Measurements from ENCODE around the gene EEFSEC.

Gene EEFSEC

DNA sequence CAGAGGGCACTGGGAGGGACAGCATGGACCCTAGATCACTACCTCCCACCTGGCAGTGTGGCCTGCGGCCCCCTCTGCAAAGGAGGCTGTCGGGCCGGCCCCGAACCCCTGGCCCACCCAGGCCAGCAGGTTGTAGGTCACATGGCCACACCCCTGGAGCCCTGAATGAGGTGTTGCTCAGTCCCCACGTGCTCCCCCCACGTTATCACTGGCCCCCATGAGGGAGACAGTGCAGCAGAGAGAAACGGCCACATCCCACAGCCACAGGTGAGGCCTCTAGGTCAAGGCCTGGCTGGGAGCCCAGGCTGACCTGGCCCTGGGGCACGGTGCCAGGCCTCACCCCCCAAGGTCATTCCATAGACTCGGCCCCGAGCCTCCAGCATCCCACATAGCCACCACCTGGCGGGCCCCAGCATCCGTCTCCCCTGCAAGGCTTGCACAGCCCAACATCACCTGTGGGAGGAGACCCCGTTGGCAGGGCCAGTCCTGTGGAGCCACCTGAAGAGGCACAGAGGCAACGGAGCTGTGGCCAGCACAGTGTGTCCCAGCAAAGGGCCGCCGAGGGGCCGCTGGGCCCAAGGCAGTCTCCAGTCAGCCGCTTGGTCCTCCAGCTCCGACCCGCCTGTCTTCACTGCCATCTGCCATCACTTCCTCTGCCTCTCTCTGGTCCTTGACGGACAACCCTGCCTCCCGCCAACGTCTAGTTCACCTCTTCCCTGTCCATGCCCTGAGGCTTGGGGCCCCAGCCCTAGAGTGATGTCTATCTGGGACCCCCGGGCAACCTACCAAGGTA is 260.3 kb downstream of the EEFSEC start:
- DNase-seq (ENCODE audit: low read depth) = no peak

DNA sequence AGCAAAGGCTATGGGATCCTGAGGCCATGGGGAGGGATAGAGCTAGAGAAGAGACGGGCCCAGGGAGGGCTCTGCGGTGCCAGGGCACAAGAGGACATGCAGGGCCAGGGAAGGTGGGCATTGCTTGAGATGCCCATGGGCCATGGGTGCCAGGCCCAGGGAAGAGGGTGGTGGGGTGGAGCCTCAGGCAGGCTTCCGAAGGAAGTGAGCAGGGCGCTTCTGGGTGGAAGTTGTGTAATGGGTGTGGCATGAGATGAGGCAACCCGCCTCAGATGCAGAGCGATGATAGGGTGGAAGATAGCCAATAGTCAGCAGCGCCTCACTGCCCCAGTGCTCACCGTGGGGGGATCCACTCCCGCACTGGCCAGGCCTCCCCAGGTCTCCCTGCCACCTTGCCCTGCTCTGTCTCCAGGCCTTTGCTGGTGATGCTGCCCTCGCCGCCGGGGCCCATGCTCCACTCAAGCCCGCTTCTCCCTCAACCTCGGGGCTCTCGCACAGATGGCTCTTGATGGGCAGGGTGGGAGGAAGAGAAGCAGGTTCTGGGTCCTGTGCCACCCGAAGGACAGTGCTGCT is 262.0 kb downstream of the EEFSEC start:
- DNase-seq (ENCODE audit: low read depth) = no peak

DNA sequence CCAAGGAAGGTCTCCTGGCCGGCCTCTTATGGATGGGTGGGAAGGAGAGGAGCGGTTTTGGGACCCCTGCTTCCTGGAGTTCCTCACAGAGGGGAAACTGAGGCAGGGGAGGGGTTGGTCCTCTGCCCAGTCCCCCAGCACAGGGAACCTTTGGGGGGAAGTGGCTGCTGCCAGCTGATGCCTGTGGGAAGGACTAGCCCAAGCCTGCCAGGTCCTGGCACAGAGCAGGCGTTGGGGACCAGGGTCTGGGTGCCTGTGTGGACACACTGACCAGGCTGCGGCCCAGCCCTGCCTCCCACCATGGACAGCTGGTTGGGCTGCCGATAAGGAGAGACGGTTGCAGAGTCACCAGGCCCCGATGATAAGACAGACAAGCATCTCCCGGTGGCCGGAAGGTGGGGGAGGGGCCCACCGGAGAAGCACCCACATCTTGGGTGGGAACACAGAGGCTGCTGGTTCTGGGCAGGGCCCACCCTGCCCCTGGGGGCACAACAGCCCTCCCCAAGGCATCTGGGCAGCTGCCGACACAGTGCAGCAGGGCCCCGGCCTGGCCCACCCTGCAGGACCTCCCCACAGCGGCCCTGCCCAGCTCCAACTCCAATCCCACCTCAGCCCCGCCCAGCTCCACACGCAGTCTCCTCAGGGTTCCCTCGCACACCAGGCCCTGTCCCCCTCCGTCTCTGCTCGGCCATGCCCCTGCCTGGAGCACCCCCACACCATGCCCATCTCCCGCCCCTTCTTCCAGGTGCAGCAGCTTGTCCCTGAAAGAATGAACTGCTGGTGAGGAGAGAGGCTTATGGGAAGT is 262.7 kb downstream of the EEFSEC start:
- no peak for DNase-seq (ENCODE audit: low read depth)

- no peak for DNase-seq (ENCODE audit: low read depth)
Observed at GRCh38 chr3:128416578-128417211, 263.4 kb downstream of the EEFSEC start.

GRCh38 chr3:128418900-128419299 is 265.6 kb downstream of the EEFSEC start:
- no peak for DNase-seq (ENCODE audit: low read depth)

DNA sequence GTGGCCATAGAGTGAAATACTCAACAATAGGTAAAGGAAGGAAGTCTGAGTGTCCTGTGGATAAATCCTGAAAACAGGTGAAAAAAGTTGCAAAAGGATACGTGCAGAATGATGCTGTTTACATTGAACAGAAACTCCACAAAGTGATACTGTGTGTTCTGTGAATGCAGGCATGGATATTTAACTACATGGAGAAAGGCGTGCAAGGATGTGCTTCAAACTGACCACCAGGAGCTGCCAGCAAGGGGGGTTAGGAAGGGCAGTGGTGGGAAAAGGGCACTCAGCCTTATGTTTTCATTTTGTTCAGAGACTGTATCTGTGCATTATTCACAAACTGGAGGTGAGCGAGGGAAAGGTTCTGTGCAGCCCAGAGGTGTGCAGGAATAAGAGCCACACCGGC is 266.0 kb downstream of the EEFSEC start:
- no peak for DNase-seq (ENCODE audit: low read depth)

DNA sequence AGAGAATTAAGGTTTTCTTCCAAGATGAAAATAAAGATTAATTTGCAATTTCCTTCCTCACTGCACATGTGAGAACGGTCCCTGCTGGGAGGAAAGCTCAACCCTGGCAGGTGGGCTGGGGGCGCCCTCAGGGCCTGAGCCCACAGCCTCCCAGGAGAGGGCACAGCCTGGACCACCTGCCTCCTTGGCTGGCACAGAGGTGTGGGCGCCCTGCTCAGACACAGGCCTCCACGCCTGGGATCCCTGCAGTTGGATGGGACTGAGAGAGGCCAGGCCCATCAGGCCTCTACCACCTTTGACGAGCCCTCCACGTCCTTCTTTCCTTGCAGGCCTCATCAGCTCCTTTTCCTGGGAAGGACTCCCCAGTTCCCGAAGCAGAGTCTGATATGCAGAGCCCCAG is 267.0 kb downstream of the EEFSEC start:
- no peak for DNase-seq (ENCODE audit: low read depth)

DNA sequence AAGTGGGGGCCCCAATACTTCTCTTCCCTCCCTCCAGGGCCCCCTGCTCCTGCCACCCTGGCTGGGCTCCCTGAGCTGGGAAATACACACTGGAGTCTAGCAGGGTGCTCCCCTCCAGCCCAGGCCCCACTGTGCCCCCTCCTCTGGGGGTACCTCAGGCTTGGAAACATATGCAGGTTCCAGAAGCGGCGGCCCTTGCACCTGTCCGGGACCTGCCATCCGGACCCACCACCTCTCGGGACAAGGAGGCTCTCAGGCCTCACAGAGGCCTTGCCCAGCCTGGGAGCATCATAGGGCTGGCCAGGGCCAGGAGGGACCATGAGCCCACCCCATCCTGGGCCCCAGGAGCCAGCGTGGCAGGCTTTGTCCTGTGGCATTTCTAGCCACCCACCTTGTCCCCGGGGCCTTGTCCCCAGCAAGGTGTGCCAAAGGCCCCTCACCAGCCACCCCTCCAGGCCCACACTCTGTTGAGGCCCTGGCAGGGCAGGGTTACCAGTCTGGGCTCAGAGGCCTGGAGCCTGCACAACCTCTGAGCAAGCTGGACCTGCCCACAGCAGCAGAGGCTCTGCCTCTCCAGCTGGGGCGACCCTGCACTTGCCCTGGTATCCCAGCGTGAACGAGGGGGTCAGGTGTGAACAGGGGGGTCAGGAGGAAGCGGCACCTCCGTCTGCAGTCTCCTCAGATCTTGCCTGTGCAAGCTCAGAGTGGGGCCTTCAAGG is 267.6 kb downstream of the EEFSEC start:
- DNase-seq (ENCODE audit: low read depth) = no peak

DNA sequence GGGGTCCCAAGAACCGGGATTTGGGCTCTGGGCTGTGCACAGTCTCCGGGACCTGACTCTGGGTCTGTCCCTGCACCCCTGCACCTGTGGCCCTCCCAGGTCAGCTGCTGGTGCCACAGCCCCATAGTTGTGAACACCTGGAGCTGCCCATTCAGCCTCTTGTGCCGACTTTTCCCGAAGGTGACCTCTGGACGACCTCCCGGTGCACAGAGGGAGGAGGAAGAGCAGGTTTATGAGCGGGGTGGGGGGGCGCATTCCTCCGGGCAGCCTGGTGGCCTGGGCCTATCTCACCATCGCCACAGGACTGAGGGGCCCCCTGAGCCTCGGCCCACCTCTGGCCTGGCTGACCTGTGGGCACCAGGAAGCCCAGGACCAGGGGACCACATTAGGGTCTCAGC is 268.2 kb downstream of the EEFSEC start:
- no peak for DNase-seq (ENCODE audit: low read depth)

- DNase-seq (ENCODE audit: low read depth) = no peak
Observed at GRCh38 chr3:128421966-128422365, 268.7 kb downstream of the EEFSEC start.

GRCh38 chr3:128422762-128423524 is 269.7 kb downstream of the EEFSEC start:
- DNase-seq (ENCODE audit: low read depth) = no peak

GRCh38 chr3:128423525-128424147 is 270.4 kb downstream of the EEFSEC start:
- DNase-seq (ENCODE audit: low read depth) = no peak

DNA sequence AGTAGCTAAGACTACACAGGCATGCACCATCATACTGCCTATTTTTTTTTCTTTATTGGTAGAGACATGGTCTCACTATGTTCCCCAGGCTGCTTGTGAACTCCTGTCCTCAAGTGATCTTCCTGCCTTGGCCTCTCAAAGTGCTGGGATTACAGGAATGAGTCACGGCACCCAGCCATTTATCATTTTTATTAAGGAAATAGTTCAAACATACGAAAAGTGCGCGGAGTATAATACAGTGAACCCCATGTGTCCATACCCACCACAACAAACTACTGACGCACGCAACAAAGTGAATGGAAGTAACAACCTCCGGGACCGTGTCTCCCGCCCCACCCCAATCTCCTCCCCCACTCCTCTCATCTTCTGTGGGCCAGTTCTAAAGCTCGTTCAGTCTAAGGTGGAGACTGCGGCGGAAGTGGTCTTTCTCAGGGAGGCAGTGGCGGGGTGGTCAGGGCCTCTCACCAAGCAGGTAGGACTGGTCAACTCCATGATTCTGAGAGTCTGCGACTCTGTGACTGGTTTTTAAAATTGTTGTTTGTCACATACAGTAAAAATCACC is 271.3 kb downstream of the EEFSEC start:
- no peak for DNase-seq (ENCODE audit: low read depth)

GRCh38 chr3:128425142-128425845 is 272.0 kb downstream of the EEFSEC start:
- DNase-seq (ENCODE audit: low read depth) = no peak

- no peak for DNase-seq (ENCODE audit: low read depth)
Observed at GRCh38 chr3:128425846-128426127, 272.5 kb downstream of the EEFSEC start.

- DNase-seq (ENCODE audit: low read depth) = peak; percentile 21
Observed at GRCh38 chr3:128426128-128426921, 273.0 kb downstream of the EEFSEC start.

DNA sequence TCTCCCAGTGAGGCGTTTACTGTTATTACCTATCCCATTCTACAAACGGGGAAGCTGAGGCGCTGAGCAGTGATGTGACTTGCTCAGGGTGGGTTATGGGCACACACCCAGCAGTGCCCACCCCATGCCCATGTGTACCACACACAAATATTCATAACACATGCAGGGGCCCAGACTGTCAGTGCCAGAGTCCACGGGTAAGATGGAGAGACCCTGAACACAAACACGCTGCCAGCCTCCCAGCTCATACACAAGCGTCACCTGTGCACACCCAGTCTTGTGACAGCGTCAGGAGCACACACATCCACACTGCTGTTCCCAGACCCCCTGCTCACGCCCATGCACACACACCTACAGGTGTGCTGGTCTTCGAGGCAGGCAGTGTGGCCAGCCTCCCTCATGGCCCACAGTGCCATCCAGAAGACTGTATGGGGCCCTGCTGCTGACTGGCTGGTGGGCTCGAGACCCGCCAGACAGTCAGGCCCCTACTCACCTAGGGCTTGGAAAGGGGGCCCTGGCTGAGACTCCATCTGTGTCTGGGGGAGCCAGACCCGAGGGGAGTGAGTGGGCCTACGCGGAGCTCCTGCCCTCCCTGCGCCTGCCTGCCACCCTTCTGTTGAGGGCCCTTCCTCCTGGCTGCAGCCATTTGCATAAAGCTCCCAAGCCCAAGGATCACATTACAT is 274.0 kb downstream of the EEFSEC start:
- DNase-seq (ENCODE audit: low read depth) = no peak

Measured in stimulated activated CD4-positive, alpha-beta T cell treated with anti-CD3 and anti-CD28 coated beads, Interleukin-2, amount 100 ng/mL, for 4 hours (primary cell).